NT2/D1 (cell line): Measurements from ENCODE around the gene FAM72B.
A peak's percentile ranks its signal among the peaks of the same experiment; 100 is the strongest.
"Not testable (repeated sequence)": the region's sequence is repeated elsewhere in the genome, so short reads cannot be mapped to it uniquely, and the experiment has no call there.

Experiments
- DNase-seq: peaks from one replicate; pipeline ENCODE4 v3.0.0-alpha.2; 2011; ENCODE audit warnings: low read depth, low spot score
- H3K27me3 ChIP-seq: 2 replicates; pipeline ENCODE4 v1.6.0; 2011; ENCODE audit warnings: mild to moderate bottlenecking; ENCODE audit not compliant: insufficient read length, insufficient read depth
- H3K36me3 ChIP-seq: 2 replicates; pipeline ENCODE4 v1.6.1; 2011; ENCODE audit warnings: mild to moderate bottlenecking, low read length, mixed read lengths; ENCODE audit not compliant: insufficient read depth, insufficient read length
- H3K4me1 ChIP-seq: 2 replicates; pipeline ENCODE4 v1.5.1; 2011; ENCODE audit not compliant: insufficient read depth, insufficient read length
- H3K4me3 ChIP-seq: 2 replicates; pipeline ENCODE4 v1.5.1; 2011; ENCODE audit warnings: low read depth; ENCODE audit not compliant: insufficient read length
- H3K9ac ChIP-seq: 2 replicates; pipeline ENCODE4 v1.6.0; 2011; ENCODE audit warnings: low read depth; ENCODE audit not compliant: insufficient read length
- H3K9me3 ChIP-seq: 2 replicates; pipeline ENCODE4 v1.5.1; 2011; ENCODE audit warnings: mild to moderate bottlenecking, low read length; ENCODE audit not compliant: insufficient read depth

Gene FAM72B

GRCh38 chr1:121192512-121192911 lies 8.4 kb upstream of the FAM72B start:
- not testable (repeated sequence) for H3K9ac ChIP-seq, H3K9me3 ChIP-seq, H3K4me1 ChIP-seq, DNase-seq, H3K27me3 ChIP-seq, H3K4me3 ChIP-seq, H3K36me3 ChIP-seq

DNA sequence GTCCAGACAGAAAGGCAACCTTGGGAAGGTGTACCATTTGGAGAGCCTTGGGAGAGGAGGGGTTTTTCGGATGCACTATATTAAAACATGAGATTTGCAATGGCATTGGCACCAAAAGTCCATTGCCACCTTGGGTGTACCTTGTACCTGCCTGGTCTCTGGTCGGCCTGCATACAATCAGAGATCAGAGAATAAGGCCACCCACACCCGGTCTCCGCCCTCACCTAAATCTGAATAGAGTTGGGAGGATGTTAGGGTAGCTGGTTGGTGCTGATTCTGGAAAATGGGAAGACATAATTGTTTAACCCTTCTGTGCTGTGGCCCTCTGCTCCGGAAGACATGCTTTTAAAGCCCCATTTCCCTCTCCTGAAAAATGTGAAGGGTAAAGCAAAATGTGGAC lies 3.8 kb upstream of the FAM72B start:
- not testable (repeated sequence) for H3K4me1 ChIP-seq, H3K4me3 ChIP-seq, H3K36me3 ChIP-seq, H3K9ac ChIP-seq, H3K27me3 ChIP-seq, H3K9me3 ChIP-seq, DNase-seq

DNA sequence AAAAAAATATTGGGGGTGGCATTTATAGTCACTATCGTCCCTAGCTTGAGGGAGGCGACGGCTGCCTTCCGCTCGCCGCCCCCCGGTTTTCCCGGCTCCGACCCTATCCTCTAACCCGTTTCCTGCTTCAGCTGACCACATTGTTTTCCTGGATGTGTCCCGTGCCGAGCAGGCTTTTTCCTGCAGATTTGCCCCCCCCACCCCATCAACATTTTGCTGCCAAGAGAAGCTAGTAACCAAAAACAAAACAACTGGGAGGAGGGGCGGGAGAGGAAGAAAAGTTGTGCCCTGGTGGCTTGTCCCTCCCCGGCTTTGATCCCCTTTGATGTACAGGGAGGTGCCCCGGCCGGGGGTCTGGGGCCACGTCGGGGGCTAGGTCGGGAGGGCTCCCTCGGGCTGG lies 2.1 kb upstream of the FAM72B start:
- not testable (repeated sequence) for H3K4me3 ChIP-seq, H3K27me3 ChIP-seq, H3K9me3 ChIP-seq, DNase-seq, H3K36me3 ChIP-seq, H3K4me1 ChIP-seq, H3K9ac ChIP-seq

- DNase-seq, H3K27me3 ChIP-seq, H3K9me3 ChIP-seq, H3K4me1 ChIP-seq, H3K9ac ChIP-seq, H3K36me3 ChIP-seq: not testable (repeated sequence)
- H3K4me3 ChIP-seq, result peak overlapping the region; percentile 21
Observed at GRCh38 chr1:121185140-121185708, 1.1 kb upstream of the FAM72B start.

DNA sequence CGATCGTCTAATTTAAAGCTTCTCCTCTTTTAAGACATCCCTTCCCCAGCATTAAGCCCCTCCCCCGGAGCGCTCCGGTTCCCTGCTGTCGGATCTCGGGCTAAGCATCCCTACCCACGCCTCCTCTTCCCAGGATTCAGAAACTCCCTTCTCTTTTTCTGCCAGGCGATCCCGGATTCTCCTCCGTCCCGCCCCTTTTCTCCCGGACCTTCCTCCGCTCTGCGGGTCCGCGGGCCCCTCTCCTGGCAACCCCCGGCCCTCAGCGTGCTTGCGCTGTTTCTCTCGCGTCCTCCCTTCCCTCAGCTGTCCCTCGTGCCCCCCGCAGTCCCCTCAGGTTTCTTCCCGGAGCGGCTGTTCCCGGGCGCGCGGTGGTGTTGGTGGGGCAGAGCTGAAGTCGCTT lies 273 bp downstream of the FAM72B start:
- H3K27me3 ChIP-seq, H3K9me3 ChIP-seq, H3K36me3 ChIP-seq, H3K4me1 ChIP-seq, DNase-seq: not testable (repeated sequence)
- H3K4me3 ChIP-seq, result peak overlapping the region; percentile 21
- peak overlapping the region; percentile 50 for H3K9ac ChIP-seq

GRCh38 chr1:121178197-121178596 lies 5.9 kb downstream of the FAM72B start:
- not testable (repeated sequence) for DNase-seq, H3K9ac ChIP-seq, H3K27me3 ChIP-seq, H3K36me3 ChIP-seq, H3K9me3 ChIP-seq, H3K4me1 ChIP-seq, H3K4me3 ChIP-seq

DNA sequence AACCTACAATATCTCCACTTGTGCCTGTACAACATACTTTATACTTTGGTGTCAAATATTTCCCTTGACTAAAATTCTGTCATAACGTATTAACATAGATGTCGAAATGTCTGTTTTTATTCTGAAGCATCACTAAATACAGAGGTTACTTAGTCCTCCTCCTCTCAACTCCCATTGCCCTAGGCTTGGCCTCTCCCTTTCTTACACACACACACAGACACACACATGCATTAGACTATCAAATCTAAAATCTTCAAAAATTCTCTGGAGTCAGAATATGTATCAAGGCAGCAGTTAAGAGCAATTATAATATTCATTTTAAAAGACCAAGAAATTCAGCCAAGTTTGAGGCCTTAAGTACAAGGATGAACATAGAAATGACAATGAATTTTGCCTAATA lies 7.5 kb downstream of the FAM72B start:
- not testable (repeated sequence) for H3K4me1 ChIP-seq, DNase-seq, H3K9ac ChIP-seq, H3K36me3 ChIP-seq, H3K4me3 ChIP-seq, H3K9me3 ChIP-seq, H3K27me3 ChIP-seq

- not testable (repeated sequence) for H3K4me3 ChIP-seq, H3K9me3 ChIP-seq, DNase-seq, H3K4me1 ChIP-seq, H3K27me3 ChIP-seq, H3K9ac ChIP-seq, H3K36me3 ChIP-seq
Observed at GRCh38 chr1:121168152-121168668, 15.9 kb downstream of the FAM72B start.

DNA sequence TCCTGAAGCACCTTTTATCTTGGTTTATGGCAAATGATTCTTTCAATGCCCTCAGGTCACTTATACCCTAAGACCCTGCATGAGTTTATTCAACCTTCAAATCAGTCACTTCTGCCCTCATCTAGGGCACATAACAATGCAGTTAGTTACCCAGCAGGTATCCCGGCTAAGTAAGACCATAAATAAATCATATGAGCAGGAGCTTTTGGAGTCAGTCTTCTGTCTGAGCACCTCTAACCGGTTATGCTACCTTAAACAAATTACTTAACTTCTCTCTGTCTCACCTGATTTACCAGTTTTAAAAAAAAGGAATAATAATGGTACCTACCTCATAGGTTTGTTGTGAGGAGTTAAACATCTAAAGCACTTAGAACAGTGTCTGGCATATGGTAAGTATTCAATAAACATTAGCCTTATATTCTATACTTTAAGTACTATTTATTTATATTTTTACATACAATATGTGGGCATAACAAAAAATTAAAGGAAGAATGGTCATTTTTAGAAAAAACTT lies 16.9 kb downstream of the FAM72B start:
- H3K9me3 ChIP-seq, H3K4me1 ChIP-seq, H3K4me3 ChIP-seq, H3K9ac ChIP-seq, H3K27me3 ChIP-seq, H3K36me3 ChIP-seq, DNase-seq: not testable (repeated sequence)

DNA sequence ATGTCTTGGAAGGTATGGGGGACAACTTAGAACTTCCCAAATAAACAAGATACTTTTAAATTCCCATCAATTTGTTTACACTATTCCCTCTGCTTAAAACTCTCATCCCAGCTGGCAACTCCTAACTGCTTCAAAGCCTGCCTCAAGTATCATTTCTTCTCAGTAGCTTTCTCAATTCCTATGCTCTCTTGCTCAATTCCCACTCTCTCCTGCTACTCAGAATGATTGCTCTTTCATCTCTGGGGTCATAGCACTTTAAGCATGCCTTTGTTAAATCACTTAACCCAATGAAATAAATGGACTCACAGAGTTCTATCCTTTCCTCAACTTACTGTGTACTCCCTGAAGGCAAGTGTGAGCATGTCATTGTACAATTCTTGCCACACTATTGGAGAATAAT lies 18.8 kb downstream of the FAM72B start:
- not testable (repeated sequence) for DNase-seq, H3K9ac ChIP-seq

GRCh38 chr1:121163850-121164757 lies 20.0 kb downstream of the FAM72B start:
- H3K4me3 ChIP-seq, H3K4me1 ChIP-seq, H3K36me3 ChIP-seq, DNase-seq, H3K9me3 ChIP-seq, H3K9ac ChIP-seq, H3K27me3 ChIP-seq: not testable (repeated sequence)

More for the DNA sequence above, 18.8 kb downstream of the FAM72B start:
- H3K4me3 ChIP-seq, H3K27me3 ChIP-seq, H3K4me1 ChIP-seq, H3K36me3 ChIP-seq, H3K9me3 ChIP-seq: not testable (repeated sequence)
